ENCODE results near the gene SLC27A1. TPM values are rescaled to one million over a fixed set of nuclear protein-coding genes. Genes with fewer than 3 reads are reported as not detected.
"Not testable (repeated sequence)": the region's sequence is repeated elsewhere in the genome, so short reads cannot be mapped to it uniquely, and the experiment has no call there.

The SLC27A1 gene
- total RNA-seq, 1 donor from 2014 or later, result 22.2 TPM

DNA sequence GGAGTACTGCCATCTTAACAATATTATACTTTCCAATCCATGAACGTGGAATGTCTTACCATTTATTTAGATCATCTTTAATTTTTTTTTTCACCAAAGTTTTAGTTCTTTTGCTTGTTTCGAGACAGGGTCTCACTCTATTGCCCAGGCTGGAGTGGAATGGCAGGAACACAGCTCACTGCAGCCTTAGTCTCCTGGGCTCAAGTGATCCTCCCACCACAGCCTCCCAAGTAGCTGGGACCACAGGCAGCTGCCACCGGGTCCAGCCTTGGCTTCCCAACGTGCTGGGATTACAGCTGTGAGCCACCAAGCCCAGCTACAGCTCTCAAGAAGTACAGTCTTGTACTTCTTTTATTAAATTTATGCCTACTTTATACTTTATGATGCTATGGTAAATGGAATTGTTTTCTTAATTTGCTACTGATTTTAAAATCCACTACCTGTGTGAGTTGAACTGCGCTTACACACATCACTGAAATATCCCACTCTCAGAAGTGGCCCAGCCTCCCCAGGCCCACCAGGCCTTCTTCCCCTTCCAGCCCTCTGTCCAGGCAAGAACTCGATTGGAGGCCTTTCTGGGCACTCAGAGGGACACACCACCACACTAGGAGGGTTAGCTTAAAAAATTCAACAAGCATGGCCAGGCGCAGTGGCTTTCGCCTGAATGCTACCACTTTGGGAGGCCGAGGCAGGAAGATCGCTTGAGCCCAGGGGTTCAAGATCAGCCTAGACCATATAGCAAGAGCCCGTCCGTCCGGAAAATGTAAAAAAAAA lies 40.1 kb downstream of the SLC27A1 start:
- peak; percentile 19 to 26 for DNase-seq (ENCODE audit: low read depth in 2 of 2)

DNA sequence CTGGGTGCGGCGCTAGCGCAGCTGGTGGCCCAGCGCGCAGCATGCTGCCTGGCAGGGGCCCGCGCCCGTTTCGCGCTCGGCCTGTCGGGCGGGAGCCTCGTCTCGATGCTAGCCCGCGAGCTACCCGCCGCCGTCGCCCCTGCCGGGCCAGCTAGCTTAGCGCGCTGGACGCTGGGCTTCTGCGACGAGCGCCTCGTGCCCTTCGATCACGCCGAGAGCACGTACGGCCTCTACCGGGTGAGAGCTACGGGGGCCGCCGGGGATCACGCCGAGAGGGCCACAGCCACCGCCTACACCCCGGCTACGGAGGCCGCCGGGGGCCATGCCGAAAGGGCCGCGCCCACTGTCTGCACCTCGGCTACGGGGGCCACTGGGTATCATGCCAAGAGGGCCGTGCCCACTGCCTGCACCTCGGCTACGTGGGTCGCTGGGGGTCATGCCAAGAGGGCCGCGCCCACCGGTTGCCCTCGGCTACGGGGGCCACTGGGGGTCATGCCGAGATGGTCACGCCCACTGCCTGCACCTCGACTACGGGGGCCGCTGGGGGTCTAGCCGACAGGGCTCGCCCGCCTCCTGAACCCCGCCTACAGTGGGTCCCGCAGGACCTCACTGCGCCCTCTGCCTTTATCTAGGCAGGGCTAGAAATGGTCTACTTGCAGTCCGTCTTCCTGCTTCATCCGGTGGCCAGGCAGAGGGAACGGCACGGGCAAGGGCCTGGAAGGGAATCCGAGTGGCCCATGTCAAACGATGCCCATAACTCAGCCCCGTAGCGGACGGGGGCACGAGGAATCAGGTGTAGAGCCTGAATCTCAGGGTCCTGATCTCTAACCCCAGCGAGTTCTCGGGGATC lies 41.6 kb downstream of the SLC27A1 start:
- peak; percentile 86 to 93 for DNase-seq (ENCODE audit: low read depth in 2 of 2)

DNA sequence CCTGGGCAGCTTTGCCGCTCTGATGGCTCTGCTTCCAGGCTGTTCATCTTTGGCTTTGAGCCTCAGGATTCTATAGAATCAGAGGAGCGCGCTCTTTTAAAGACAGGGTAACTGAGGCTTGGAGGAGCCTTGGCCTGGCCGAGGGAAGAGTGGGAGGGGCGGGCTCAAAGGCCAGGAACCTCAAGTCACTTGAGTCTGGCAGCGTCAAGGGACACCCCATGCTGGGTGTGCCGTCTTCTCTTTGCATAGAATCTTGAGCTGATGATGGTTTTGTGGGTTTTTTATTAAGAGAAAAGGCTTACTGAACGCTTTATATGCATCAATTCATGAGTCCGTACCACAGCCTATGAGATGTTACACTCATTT lies 42.2 kb downstream of the SLC27A1 start:
- DNase-seq (ENCODE audit: low read depth in 2 of 2), result no peak

DNA sequence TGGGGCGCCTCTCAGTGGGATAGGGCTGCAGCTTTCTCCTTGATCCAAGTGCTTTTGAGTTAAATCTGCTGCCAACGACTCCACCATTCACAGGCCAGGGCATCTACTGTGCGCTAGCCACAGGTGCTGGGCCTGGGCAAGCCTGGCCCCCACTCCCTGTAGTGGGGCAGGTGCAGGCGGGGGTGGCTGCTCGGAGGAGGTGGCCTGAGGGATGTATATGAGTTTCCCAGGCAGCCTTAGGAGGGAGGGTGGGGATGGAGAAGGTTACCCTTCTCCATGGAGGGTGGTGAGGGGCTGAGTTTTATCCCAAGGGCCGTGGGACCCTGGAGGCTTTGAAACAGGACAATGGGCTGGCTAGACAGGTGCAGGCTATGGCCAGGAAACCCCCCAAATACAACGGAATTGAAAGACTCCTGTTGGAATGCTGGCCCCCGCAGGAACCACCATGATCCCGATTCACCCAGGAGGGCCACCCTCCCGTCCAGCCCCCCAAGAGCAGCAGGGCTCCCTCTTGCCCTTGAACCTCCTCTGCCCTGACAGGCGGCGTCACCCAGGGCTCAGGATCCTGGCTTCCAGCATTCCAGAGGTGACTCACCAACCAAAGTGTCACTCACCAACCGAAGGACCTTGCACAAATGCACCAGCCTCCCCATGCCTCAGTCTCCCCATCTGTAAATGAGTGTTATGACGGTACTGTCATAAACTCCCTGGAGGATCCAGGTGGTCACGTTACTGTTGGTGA lies 45.3 kb downstream of the SLC27A1 start:
- no peak for DNase-seq (ENCODE audit: low read depth in 2 of 2)

DNA sequence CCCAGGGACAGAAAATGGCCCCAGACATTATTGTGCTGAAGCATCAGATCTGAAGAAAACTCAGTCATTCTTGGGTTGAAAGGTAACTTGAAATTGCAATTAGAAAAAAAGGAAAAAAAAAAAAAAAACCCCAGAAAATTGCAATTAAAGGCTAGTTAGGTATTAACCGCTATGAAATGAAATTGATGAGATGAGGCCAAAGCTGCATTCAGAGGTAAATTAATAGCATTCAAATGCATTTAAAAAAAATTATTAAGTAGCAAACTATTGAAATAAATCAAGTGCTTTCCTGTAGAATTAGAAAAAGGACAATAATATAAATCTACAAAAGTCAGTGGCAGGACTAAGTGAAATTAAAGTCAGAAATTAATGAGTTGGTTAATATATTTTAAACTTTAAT lies 47.6 kb downstream of the SLC27A1 start:
- DNase-seq (ENCODE audit: low read depth in 2 of 2), result peak in 1 of 2 donors; percentile 24

DNA sequence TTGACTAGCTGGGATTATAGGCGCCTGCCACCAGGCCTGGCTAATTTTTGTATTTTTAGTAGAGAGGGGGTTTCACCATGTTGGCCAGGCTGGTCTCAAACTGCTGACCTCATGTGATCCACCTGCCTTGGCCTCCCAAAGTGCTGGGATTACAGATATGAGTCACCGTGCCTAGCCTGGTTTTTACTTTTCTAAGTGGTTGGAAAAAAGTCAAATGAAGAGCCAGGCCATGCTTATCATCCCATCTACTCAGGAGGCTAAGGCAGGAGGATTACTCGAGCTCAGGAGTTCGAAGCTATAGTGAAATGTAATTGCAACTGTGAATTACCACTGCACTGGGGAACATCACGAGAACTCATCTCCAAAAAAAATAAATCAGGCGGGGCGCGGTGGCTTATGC lies 48.3 kb downstream of the SLC27A1 start:
- not testable (repeated sequence) for DNase-seq (ENCODE audit: low read depth in 2 of 2)

DNA sequence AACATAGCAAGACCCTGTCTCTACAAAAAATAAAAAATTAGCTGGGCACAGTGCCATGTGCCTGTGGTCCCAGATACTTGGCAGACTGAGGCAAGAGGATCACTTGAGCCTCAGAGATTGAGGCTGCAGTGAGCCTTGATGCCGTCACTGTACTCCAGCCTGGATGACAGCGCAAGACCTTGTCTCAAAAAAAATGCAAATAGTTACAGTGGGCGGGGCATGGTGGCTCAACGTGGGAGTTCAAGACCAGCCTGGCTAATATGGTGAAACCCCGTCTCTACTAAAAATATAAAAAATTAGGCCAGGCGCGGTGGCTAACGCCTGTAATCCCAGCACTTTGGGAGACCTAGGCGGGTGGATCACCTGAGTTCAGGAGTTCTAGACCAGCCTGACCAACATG lies 49.6 kb downstream of the SLC27A1 start:
- no peak for DNase-seq (ENCODE audit: low read depth in 2 of 2)

DNA sequence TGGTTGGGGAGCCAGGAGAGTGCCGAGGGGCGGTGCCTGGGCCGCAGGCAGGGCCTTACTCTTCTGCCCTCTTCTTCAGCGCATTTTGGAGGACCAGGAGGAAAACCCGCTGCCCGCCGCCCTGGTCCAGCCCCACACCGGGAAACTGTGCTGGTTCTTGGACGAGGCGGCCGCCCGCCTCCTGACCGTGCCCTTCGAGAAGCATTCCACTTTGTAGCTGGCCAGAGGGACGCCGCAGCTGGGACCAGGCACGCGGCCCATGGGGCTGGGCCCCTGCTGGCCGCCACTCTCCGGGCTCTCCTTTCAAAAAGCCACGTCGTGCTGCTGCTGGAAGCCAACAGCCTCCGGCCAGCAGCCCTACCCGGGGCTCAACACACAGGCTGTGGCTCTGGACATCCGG lies 50.5 kb downstream of the SLC27A1 start:
- no peak for DNase-seq (ENCODE audit: low read depth in 2 of 2)

DNA sequence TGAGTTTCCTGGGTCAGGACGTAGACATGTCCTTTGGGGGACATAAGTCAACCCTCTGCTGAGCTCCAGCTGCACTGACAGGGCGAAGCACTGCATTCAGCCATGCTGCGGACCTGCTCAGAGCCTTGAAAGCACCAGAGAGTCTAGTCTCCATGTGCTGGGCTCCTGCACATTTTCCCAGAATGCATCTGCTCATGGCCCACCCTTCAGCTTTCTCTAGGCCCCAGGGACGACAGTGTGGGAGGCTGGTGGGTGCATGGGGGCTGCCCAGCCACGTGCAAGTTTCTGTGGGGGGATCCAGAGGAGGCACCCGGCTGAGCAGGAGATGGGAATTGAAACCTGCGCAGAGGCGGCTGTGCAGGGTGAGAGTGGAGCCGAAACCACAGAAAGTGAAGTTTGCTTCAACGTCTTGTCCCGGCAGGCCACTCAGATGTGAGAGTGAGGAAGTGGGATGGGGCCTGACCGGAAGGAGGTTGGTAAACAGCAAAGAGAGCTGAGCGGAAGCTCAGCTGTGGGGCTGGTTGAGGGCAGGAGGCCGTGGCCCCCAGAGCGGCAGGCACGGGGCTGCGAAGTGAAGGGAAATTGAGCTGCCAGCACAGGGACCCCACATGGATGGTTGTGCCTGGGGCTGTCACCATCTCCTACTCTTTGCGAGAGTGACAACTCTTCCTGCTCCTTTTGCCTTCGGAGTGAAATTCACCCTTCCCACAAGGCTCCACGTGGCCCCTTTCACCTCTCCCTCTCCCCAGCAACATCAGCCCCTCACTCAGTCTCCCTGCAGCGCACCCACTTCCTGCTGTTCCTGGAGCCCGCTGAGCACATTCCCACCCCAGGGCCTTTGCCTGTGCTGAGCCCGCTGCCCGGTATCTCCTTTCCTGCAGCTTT lies 52.9 kb downstream of the SLC27A1 start:
- peak in 1 of 2 donors; percentile 60 for DNase-seq (ENCODE audit: low read depth in 2 of 2)

DNA sequence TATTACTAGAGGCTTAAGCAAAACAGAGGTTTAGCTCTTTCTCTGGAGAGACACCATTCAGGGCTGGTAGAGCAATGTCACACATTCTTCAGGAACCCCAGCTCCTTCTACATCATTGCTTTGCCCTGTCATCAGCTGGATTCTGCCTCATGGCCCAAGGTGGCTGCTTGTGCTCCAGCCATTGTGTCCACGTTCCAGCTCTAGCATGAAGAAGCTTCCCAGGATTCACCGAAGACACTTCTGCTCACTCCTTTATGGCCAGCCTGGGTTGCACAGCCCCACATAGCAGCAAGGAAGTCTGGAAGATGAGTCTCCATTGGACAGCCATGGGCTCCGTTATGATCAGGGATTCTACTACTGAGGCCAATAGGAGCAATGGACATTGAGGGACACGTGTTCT lies 54.3 kb downstream of the SLC27A1 start:
- no peak for DNase-seq (ENCODE audit: low read depth in 2 of 2)

DNA sequence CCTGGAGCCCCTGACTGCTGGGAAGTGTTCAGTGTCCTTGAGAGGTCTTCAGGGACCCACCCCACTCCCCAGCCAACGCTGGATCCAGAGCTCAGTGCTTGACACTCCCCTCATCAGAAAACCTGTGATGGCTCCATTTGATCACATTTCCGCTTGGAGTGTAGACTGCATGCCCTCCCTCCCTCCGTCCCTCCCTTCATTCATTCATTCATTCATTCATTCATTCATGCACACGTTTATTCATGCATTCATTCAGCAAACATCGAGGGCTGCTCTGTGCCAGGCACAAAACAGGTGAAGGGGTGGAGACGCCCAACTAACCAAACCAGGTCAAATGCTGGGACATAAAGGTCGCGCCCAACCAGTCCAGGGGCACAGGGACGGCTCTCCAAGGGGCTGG lies 54.8 kb downstream of the SLC27A1 start:
- DNase-seq (ENCODE audit: low read depth in 2 of 2), result no peak

DNA sequence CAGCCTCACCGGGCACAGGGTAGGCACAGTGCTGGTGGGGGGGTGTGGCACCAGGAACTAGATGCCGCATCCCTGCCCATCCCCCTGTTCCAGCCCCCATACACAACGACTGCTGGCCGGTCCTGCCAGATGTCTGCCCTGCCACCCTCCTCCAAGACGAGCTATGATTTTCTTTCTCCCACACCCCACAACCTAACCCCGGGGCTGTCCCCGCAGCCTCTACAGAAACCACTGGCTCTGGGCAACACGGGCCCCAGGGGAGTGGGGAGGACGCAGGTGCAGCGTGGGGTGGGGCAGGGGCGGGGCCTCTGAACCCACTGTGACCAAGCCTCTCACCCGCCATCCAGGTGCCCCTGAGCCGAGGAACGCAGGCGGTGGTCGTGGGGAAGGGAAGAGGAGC lies 56.6 kb downstream of the SLC27A1 start:
- no peak for DNase-seq (ENCODE audit: low read depth in 2 of 2)

DNA sequence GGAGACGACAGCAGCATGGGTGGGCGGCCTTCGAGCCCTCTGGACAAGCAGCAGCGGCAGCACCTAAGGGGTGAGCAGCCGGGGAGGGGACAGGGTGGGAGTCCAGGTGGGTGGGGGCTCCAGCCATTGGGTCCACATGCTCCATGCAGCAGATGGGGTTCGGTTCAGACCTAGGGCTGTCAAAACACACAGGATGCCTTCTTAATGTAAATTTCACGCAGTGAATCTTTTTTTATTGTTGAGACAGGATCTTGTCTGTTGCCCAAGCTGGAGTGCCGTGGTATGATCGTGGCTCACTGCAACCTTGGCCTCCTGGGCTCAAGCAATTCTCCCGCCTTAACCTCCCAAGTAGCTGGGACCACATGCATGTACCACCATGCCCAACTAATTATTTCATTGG lies 57.0 kb downstream of the SLC27A1 start:
- DNase-seq (ENCODE audit: low read depth in 2 of 2), result no peak

DNA sequence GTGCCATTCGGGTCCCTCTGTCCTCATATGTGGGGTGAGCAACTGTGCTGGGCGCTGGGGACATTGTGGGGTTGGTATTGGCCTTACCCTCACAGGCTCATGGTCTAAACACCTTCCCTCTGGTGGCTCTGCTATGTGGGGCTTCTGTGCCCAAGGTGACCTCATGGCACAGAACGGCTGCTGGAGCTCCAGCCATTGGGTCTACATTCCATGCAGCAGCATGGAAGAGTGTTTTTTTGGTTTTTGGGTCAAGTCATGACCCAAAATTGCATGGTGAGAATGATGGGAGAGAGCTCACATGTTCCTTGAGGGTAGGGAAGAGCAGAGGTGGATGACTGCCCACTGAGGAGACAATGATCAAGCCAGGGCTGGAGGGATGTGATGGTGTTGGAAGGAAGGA lies 58.3 kb downstream of the SLC27A1 start:
- no peak for DNase-seq (ENCODE audit: low read depth in 2 of 2)

DNA sequence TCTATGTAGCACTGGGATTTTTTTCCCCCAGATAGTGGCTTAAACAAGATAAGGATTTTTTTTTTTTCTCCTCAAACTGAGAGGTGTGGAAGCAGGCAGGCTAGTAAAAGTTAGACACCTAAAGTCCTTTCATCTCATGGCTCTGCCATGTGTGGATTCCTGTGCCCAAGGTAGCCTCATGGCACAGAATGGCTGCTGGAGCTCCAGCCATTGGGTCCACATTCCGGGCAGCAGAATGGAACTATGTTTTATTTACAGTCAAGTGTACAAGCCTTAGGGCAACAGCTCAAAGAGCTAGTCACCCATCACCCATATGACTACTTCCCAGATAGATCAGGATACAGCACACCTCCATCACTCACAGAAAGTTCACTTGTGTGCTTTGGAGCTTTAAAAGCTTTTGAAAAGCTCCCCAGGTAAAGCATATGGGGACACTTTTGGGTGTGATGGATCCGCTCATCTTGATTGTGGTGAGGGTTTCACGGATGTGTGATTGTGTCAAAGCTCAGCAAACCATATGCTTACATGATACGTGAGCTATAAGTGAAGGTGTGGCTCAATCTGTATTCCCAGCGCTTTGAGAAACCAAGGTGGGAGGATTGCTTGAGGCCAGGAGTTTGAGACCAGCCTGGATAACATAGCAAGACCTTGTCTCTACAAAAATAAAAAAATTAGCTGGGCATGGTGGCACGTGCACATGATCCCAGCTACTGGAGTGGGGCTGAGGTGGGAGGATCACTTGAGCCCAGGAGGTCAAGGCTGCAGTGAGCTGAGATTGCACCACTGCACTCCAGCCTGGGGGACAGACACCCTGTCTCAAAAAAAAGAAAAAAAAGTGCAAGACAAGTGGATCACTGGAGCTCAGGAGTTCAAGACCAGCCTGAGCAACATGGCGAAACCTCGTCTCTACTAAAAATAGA lies 59.2 kb downstream of the SLC27A1 start:
- DNase-seq (ENCODE audit: low read depth in 2 of 2), result no peak

DNA sequence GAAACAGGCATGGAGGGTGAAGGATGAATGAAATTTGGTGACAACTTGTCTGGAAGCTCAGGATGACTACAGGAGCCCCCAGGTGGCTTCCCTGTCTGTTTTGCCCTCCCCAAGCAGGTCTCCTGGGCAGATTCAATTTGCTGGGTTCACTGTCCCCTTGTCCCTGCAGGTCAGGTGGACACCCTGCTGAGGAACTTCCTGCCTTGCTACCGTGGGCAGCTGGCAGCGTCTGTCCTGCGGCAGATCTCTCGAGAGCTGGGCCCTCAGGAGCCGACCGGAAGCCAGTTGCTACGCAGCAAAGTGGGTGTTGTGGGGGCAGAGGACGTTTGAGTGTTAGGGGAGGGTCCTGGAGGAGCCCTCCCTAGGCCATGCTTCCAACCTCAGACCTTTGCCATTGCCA lies 60.3 kb downstream of the SLC27A1 start:
- no peak for DNase-seq (ENCODE audit: low read depth in 2 of 2)

DNA sequence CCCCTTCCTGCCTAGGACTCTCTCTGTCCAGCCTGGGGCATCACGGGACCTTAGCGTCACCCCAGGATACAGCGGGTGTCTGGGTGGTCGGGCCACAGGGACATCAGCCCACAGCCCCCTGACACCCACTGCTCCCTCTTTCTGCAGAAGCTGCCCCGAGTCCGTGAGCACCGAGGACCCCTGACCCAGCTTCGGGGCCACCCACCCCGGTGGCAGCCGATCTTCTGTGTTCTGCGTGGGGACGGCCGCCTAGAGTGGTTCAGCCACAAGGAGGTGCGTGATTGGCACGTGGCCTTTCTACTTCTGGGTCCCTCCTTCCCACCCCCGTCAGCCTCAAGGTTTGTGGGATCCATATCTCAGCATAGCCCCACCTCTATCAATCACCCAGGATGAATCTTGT lies 61.8 kb downstream of the SLC27A1 start:
- no peak for DNase-seq (ENCODE audit: low read depth in 2 of 2)

DNA sequence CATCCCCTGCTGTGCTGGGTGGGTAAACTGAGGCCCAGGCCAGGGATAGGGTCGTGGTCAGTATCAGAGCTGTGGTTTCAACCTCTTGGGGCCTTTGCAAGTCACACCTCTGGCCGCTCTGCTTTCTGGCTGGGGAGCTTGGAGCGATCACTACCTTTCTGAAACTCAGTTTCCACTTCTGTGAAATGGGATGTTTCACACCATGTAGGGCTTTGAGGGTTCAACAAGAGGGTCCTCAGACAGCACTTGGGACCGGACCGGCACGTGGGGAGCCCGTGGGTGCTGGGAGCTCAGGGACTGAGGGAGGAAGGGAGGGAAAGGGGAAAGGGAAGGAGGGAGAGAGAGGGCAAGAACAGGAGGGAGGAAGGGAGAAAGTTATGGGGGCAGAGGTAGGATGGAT lies 62.2 kb downstream of the SLC27A1 start:
- DNase-seq (ENCODE audit: low read depth in 2 of 2), result no peak

DNA sequence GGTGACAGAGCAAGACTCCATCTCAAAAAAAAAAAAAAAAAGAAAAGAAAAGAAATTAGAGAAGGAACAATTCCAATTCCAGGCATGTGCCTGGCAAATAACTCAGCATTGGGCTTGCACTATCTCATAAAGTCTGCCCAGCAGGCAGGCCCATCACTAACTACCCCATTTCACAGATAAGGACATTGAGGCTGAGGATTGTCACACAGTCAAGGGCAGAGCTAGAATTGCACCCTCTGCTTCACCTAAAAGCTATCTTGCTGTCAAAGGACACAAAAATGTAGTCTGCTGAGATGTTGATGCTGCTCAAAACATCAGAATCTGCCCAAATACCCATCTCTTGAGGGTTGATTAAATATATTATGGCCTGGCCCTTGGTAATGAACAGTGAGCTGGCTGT lies 64.4 kb downstream of the SLC27A1 start:
- no peak for DNase-seq (ENCODE audit: low read depth in 2 of 2)

DNA sequence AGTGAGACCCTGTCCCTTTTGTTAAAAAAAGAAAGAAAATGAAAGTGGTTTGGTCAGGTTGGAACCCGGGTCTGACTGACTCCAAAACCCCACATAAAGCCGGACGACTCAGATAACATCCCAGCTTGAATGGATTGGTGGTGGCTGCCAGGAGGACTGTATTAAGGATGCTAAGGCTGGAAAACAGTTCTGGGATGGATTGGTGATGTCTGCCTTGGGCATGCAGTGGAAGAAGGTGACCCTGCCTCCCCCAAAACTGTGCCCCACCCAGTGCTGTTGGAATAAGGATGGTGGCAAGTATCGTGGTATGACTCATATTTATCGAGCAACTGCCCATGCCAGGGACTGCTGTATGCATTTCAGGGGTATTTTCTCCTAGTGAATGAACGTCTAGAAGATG lies 66.6 kb downstream of the SLC27A1 start:
- DNase-seq (ENCODE audit: low read depth in 2 of 2), result no peak

All from lung microvascular endothelial cell (primary cell).